PC-9 (cell line): ENCODE data around the gene TMEM116. TPM values are rescaled to one million over a fixed set of nuclear protein-coding genes. Genes with fewer than 3 reads are reported as not detected.

Experiments used
- BruUV-seq: library from RNA; stranded (reverse); fragments of 400-500 nt; replicated peaks from 2 replicates; lab custom pipeline; 2021; lab: Mats Ljungman, UMichigan
- CTCF ChIA-PET: fragments of 300-600 bp; sonication (Branson Sonifier 250); formaldehyde crosslinking; loops from one replicate; lab custom pipeline; 2022; ENCODE audit warnings: antibody characterized with exemption; lab: Charles Lee
- POLR2A ChIA-PET: fragments of 300-600 bp; sonication (Branson Sonifier 250); formaldehyde crosslinking; loops from one replicate; lab custom pipeline; 2022; ENCODE audit warnings: antibody characterized with exemption; ENCODE audit not compliant: unreplicated experiment; lab: Charles Lee
- DNase-seq, 2 experiments: peaks; one replicate each; pipeline versions ENCODE4 v3.0.0 to v3.0.0-alpha.2; 2015 to 2022; ENCODE audit warnings: mixed read lengths in 1 of 2
- H2AFZ ChIP-seq: fragments of 200-600 bp; sonication (generic); 2 replicates; pipeline ENCODE4 v1.8.1; 2017; ENCODE audit warnings: antibody characterized with exemption
- H3F3A ChIP-seq: fragments of 200-600 bp; sonication (generic); 2 replicates; pipeline ENCODE4 v1.8.1; 2017; ENCODE audit warnings: antibody characterized with exemption, mild to moderate bottlenecking, low read depth; ENCODE audit not compliant: insufficient read depth
- H3K27ac ChIP-seq: fragments of 200-600 bp; sonication (generic); 2 replicates; pipeline ENCODE4 v1.6.1; 2016; ENCODE audit warnings: mixed run types
- H3K27me3 ChIP-seq: fragments of 200-600 bp; sonication (generic); 2 replicates; pipeline ENCODE4 v1.6.1; 2016; ENCODE audit warnings: low read depth, mixed run types; ENCODE audit not compliant: insufficient read depth
- H3K36me3 ChIP-seq: fragments of 200-600 bp; sonication (generic); 2 replicates; pipeline ENCODE4 v1.6.1; 2016; ENCODE audit warnings: low read depth, mixed run types
- H3K4me1 ChIP-seq: fragments of 200-600 bp; sonication (generic); replicated peaks from 2 replicates; pipeline ENCODE4 v1.6.1; 2016; ENCODE audit warnings: mixed run types; ENCODE audit not compliant: insufficient read depth
- H3K4me2 ChIP-seq: fragments of 200-600 bp; sonication (generic); 2 replicates; pipeline ENCODE4 v1.6.1; 2017; ENCODE audit warnings: mixed run types
- H3K4me3 ChIP-seq: fragments of 200-600 bp; sonication (generic); 2 replicates; pipeline ENCODE4 v1.6.1; 2016; ENCODE audit warnings: mixed run types
- H3K79me2 ChIP-seq: fragments of 200-600 bp; sonication (generic); 2 replicates; pipeline ENCODE4 v1.6.1; 2017; ENCODE audit warnings: low read depth, mixed run types
- H3K9me2 ChIP-seq: fragments of 200-600 bp; sonication (generic); 2 replicates; pipeline ENCODE4 v1.8.1; 2017; ENCODE audit warnings: mild to moderate bottlenecking; ENCODE audit not compliant: insufficient read depth
- H3K9me3 ChIP-seq: fragments of 200-600 bp; sonication (generic); 2 replicates; pipeline ENCODE4 v1.8.1; 2016; ENCODE audit warnings: low read depth; ENCODE audit not compliant: insufficient read depth
- H4K20me1 ChIP-seq: fragments of 200-600 bp; sonication (generic); 2 replicates; pipeline ENCODE4 v1.8.1; 2017; ENCODE audit not compliant: insufficient read depth
- CTCF ChIP-seq: fragments of 200-600 bp; sonication (generic); conservative IDR thresholded peaks from 2 replicates; pipeline ENCODE4 v1.6.1; 2017; ENCODE audit warnings: mixed run types, antibody characterized with exemption, mild to moderate bottlenecking, moderate library complexity
- EZH2 ChIP-seq: fragments of 200-600 bp; sonication (generic); IDR thresholded peaks from 2 replicates; pipeline ENCODE4 v1.8.0; 2017; ENCODE audit warnings: antibody characterized with exemption, low read depth
- intact Hi-C: fragments of 100-400 bp; cut with micrococcal nuclease; formaldehyde crosslinking; loops from one replicate; pipeline ENCODE4 v1.10.0; 2022; ENCODE audit not compliant: unreplicated experiment
- total RNA-seq: library from RNA; stranded (reverse); gene quantifications from 2 replicates; pipeline ENCODE4 v1.2.3, GENCODE V29; 2021

The TMEM116 gene
- total RNA-seq, 1 experiment from 2014 or later = 21.9 TPM

- DNase-seq = no peak
- ChIA-PET CTCF (no interaction called here), POLR2A (no interaction called here)
- no peak overlapping the region for H3K4me2 ChIP-seq
- no TSS peak for BruUV-seq
- no peak overlapping the region for H3K27ac ChIP-seq
- H3K4me3 ChIP-seq = no peak overlapping the region
- intact Hi-C loops = no loop called here
- no peaks in the 10 kb centered on the region for H3K27me3 ChIP-seq
- H2AFZ ChIP-seq = no peak overlapping the region
- H3K9me3 ChIP-seq = no peaks in the 10 kb centered on the region
- H3K36me3 ChIP-seq = no peaks in the 10 kb centered on the region
- H4K20me1 ChIP-seq = no peaks in the 10 kb centered on the region
- TF ChIP-seq CTCF (no peak), EZH2 (no peak)
- H3K9me2 ChIP-seq = no peaks in the 10 kb centered on the region
- no peaks in the 10 kb centered on the region for H3K79me2 ChIP-seq
- H3K4me1 ChIP-seq = no peaks in the 10 kb centered on the region
- H3F3A ChIP-seq = no peaks in the 10 kb centered on the region
These were observed 87.8 kb downstream of the TMEM116 start for GRCh38 chr12:111925171-111925570.

- H2AFZ ChIP-seq = no peak overlapping the region
These were observed 105.2 kb downstream of the TMEM116 start for GRCh38 chr12:111907740-111908139.

GRCh38 chr12:111905502-111905901 lies 107.5 kb downstream of the TMEM116 start:
- CTCF ChIA-PET = no interaction called here
- H3K27ac ChIP-seq = no peak overlapping the region
- H3K9me3 ChIP-seq = peaks cover 20% of the 10 kb centered on the region; the same call in 1 of the 2 replicates
- POLR2A ChIA-PET = no interaction called here
- H3K9me2 ChIP-seq = no peaks in the 10 kb centered on the region
- BruUV-seq = no TSS peak
- H4K20me1 ChIP-seq = no peaks in the 10 kb centered on the region
- H3K4me3 ChIP-seq = no peak overlapping the region
- H2AFZ ChIP-seq = no peak overlapping the region
- no peak overlapping the region for H3K4me2 ChIP-seq
- H3K36me3 ChIP-seq = no peaks in the 10 kb centered on the region; the same call in 1 of the 2 replicates
- H3K4me1 ChIP-seq = no peaks in the 10 kb centered on the region
- no peaks in the 10 kb centered on the region for H3K27me3 ChIP-seq
- no peaks in the 10 kb centered on the region for H3K79me2 ChIP-seq
- no peaks in the 10 kb centered on the region for H3F3A ChIP-seq
- DNase-seq = no peak
- intact Hi-C loops = no loop called here
- TF ChIP-seq CTCF = no peak
- no peak for TF ChIP-seq EZH2

More at GRCh38 chr12:111907740-111908139, 105.2 kb downstream of the TMEM116 start:
- no peak overlapping the region for H3K27ac ChIP-seq
- ChIA-PET CTCF (no interaction called here), POLR2A (no interaction called here)
- intact Hi-C loops = no loop called here
- H3K9me2 ChIP-seq = no peaks in the 10 kb centered on the region
- H4K20me1 ChIP-seq = no peaks in the 10 kb centered on the region
- no peaks in the 10 kb centered on the region for H3K27me3 ChIP-seq
- H3F3A ChIP-seq = no peaks in the 10 kb centered on the region
- H3K4me2 ChIP-seq = no peak overlapping the region
- TF ChIP-seq EZH2 = no peak
- no peak for TF ChIP-seq CTCF
- peaks cover 20% of the 10 kb centered on the region; the same call in 1 of the 2 replicates for H3K9me3 ChIP-seq
- no peak overlapping the region for H3K4me3 ChIP-seq
- H3K79me2 ChIP-seq = no peaks in the 10 kb centered on the region
- no peak for DNase-seq
- H3K36me3 ChIP-seq = no peaks in the 10 kb centered on the region; the same call in 1 of the 2 replicates
- H3K4me1 ChIP-seq = no peaks in the 10 kb centered on the region
- BruUV-seq = no TSS peak
